GM21576 (cell line): ENCODE data around the gene NDUFB2.
"Not testable (repeated sequence)": the region's sequence is repeated elsewhere in the genome, so short reads cannot be mapped to it uniquely, and the experiment has no call there.

Source experiments
- ATAC-seq: cut with Tn5 transposase; IDR thresholded peaks from one replicate; pipeline ENCODE4 v1.9.1; 2021; ENCODE audit warnings: mild to moderate bottlenecking, moderate library complexity; ENCODE audit not compliant: unreplicated experiment

The NDUFB2 gene

DNA sequence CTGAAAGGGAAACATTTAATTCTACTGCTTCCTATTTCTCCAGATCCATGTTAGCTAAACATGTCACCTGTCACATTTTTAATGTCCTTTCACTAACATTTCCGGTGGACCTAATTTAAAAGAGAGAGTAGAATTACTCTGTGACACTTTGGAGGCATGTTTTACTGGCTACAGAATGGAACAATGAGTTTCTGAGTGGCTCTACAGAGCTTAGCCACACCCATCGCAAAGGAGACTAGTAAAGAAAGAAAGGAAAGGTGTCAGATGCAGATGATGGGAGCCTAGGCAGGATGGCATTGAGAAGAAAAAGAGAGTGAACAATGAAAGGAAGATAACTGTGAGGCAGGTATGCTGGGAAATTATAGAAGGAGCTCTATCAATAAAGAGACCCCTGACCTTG, 35.9 kb downstream of the NDUFB2 start:
- no peak for ATAC-seq

DNA sequence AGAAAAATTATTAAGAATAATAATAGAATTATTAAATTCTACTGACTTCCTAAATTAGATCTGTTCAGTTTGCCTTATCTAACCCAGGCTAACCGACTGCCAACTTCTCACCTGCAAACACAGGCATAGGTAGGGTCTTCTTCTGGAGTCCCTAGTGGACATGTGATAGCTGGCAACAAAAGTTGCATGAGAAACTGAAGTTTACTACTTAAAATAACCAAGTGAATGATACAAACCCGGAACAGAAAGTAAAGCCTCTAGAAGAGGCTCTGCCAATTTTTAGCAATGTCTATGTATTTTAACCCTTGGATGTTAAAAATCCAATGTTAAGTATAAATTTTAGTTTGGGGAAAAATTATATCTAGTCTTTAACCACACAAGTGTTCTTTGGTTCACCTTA, 37.6 kb downstream of the NDUFB2 start:
- no peak for ATAC-seq

- no peak for ATAC-seq
These were observed 38.2 kb downstream of the NDUFB2 start for GRCh38 chr7:140734729-140735128.

DNA sequence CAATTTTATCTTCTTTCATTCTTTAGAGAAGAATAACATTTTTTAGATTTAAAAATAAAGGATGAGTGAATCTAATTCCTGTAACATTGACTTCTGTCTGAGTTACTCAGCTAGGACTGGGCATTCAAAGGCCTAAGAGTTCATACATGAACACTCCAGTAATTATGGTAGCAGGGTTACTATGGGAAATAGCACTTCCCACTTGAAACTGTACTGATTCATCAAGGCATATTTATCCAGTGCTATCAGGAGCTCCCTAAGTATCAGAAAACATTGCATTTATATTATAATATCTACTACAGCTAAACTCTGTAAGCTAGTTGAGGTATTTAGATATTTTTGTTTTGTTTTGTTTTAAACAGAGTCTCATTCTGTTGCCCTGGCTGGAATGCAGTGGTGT, 41.8 kb downstream of the NDUFB2 start:
- no peak for ATAC-seq

GRCh38 chr7:140743255-140743654, 46.7 kb downstream of the NDUFB2 start:
- not testable (repeated sequence) for ATAC-seq

- no peak for ATAC-seq
These were observed 47.5 kb downstream of the NDUFB2 start for GRCh38 chr7:140744005-140744404.

DNA sequence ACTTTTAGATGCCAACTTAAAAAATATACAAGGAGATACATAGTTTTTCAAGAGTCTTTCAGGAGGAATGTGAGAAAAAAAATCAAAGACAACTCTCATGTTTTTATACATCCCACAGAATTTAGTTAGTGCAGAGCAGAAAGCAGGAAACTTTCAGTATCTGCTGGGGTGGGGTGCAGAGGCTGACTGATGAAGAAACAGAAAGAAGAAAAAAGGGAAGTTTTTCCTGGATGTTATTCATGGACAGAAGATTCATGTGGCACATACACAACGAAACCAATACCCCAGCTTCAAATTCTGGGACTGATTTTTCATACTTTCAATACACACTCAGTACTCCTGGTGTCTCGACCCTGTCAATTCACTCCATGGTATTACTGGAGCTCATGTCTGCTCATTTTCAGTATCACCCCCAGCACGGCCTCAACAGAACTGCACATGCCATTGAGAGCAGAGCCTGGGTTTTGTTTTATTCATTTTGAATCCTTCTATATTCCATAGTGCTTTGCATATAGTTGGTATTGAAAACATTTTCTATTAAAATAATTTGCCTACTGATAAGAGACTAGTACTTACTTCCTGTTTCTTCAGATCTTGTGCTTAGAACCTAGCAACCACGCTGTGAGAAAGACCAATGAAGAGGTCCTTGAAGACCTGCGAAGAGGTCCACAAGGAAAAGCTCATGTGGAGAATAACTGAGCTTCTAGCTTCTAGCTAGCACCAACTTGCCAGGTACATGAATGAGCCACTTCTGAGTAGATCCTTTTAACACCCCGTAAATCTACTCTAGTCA, 49.0 kb downstream of the NDUFB2 start:
- no peak for ATAC-seq

GRCh38 chr7:140746751-140747150, 50.2 kb downstream of the NDUFB2 start:
- ATAC-seq, result no peak

DNA sequence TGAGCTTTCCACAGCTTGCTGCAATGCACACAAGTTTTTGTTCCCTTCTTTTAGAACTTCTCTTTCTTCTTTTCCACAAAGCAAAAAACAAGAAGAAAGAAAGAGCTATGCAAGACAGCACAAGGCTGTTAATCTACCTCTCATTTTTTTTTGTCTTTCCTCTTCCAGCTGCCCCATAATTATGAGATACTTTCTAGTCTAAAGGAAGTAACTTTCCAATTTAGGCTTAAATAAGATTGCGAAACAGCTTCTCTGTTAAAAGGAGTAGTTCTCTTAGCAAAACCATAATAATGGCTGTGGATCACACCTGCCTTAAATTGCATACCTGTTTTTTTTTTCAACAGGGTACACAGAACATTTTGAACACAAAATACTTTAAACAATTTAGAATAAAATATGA, 56.0 kb downstream of the NDUFB2 start:
- no peak for ATAC-seq

GRCh38 chr7:140754506-140754905, 58.0 kb downstream of the NDUFB2 start:
- no peak for ATAC-seq
